Mucosa of rectum (tissue), 2 donors: ENCODE data around the gene PKNOX2.

Experiments used
- H3K27ac ChIP-seq, 2 donors: one replicate each; pipeline ENCODE4 v1.7.0; 2013; ENCODE audit warnings: inconsistent platforms in 2 of 2, low read depth in 2 of 2, low read length in 2 of 2
- H3K27me3 ChIP-seq, 2 donors: one replicate each; pipeline ENCODE4 v1.7.0; 2013; ENCODE audit warnings: low read length in 2 of 2; ENCODE audit not compliant: control insufficient read depth in 2 of 2, insufficient read depth in 2 of 2
- H3K36me3 ChIP-seq, 2 donors: one replicate each; pipeline ENCODE4 v1.7.0; 2013; ENCODE audit warnings: low read length in 2 of 2; ENCODE audit not compliant: control insufficient read depth in 2 of 2, insufficient read depth in 2 of 2
- H3K4me1 ChIP-seq, 2 donors: one replicate each; pipeline ENCODE4 v1.7.0; 2013; ENCODE audit warnings: low read length in 2 of 2, mild to moderate bottlenecking in 1 of 2; ENCODE audit not compliant: control insufficient read depth in 2 of 2, insufficient read depth in 2 of 2
- H3K4me3 ChIP-seq, 2 donors: one replicate each; pipeline ENCODE4 v1.7.0; 2013; ENCODE audit warnings: low read length in 2 of 2
- H3K9ac ChIP-seq, 2 donors: one replicate each; pipeline ENCODE4 v1.7.0; 2013; ENCODE audit warnings: low read length in 2 of 2, low read depth in 1 of 2, mild to moderate bottlenecking in 1 of 2
- H3K9me3 ChIP-seq, 2 donors: one replicate each; pipeline ENCODE4 v1.7.0; 2013; ENCODE audit warnings: low read length in 2 of 2; ENCODE audit not compliant: control insufficient read depth in 2 of 2
- donor health status: healthy.
- donor health status: Normal muscosa, but diverticular disease.

Gene PKNOX2

GRCh38 chr11:125394296-125394695 lies 229.7 kb downstream of the PKNOX2 start:
- peaks cover 0 to 4% of the 10 kb centered on the region in 2 donors for H3K27me3 ChIP-seq
- H3K4me1 ChIP-seq: no peaks in the 10 kb centered on the region
- H3K9ac ChIP-seq: no peak overlapping the region
- no peaks in the 10 kb centered on the region for H3K9me3 ChIP-seq
- H3K36me3 ChIP-seq: no peaks in the 10 kb centered on the region
- H3K4me3 ChIP-seq: no peak overlapping the region
- H3K27ac ChIP-seq: no peak overlapping the region

- Histone ChIP-seq H3K4me1 (no peaks in the 10 kb centered on the region), H3K4me3 (no peak overlapping the region), H3K27me3 (peaks cover 0 to 5% of the 10 kb centered on the region in 2 donors), H3K27ac (no peak overlapping the region), H3K9ac (no peak overlapping the region), H3K9me3 (no peaks in the 10 kb centered on the region), H3K36me3 (no peaks in the 10 kb centered on the region)
Measured at GRCh38 chr11:125397421-125397820, 232.9 kb downstream of the PKNOX2 start.

DNA sequence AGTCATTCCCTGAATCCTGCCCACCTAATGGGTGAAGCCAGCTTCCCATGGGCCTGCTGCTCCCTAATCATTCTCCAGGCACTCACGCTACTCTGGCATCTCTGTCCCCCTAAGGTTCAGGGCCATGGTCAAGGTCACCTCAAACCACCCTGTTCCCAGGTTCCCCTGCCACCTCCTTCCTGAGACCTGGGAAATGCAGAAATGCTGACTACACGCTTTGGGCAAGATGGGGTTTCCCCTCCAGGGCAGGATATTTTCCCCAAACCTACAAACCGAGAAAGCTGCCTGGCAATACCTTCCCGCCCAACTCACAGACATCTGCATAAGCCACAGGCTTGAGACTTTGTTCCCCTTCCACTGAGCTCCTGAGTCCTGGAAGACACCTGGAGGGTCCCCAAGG lies 233.9 kb downstream of the PKNOX2 start:
- Histone ChIP-seq H3K27ac (no peak overlapping the region), H3K27me3 (peaks cover 0 to 7% of the 10 kb centered on the region in 2 donors), H3K4me3 (no peak overlapping the region), H3K4me1 (no peaks in the 10 kb centered on the region), H3K36me3 (no peaks in the 10 kb centered on the region), H3K9me3 (no peaks in the 10 kb centered on the region), H3K9ac (no peak overlapping the region)

- no peak overlapping the region for H3K4me3 ChIP-seq
- peaks cover under 1 to 7% of the 10 kb centered on the region in 2 donors for H3K27me3 ChIP-seq
- H3K27ac ChIP-seq: no peak overlapping the region
- H3K36me3 ChIP-seq: no peaks in the 10 kb centered on the region
- no peaks in the 10 kb centered on the region for H3K9me3 ChIP-seq
- H3K4me1 ChIP-seq: no peaks in the 10 kb centered on the region
- no peak overlapping the region for H3K9ac ChIP-seq
Measured at GRCh38 chr11:125398994-125399640, 234.6 kb downstream of the PKNOX2 start.

GRCh38 chr11:125399945-125400344 lies 235.4 kb downstream of the PKNOX2 start:
- Histone ChIP-seq H3K4me3 (no peak overlapping the region), H3K9ac (no peak overlapping the region), H3K4me1 (peaks cover 0 to under 1% of the 10 kb centered on the region in 2 donors), H3K27ac (no peak overlapping the region), H3K36me3 (no peaks in the 10 kb centered on the region), H3K27me3 (peaks cover 4 to 7% of the 10 kb centered on the region in 2 donors), H3K9me3 (no peaks in the 10 kb centered on the region)

GRCh38 chr11:125401235-125401634 lies 236.7 kb downstream of the PKNOX2 start:
- H3K4me3 ChIP-seq: no peak overlapping the region
- no peaks in the 10 kb centered on the region for H3K36me3 ChIP-seq
- H3K27ac ChIP-seq: no peak overlapping the region
- H3K4me1 ChIP-seq: peaks cover 0 to 2% of the 10 kb centered on the region in 2 donors
- peaks cover 4 to 7% of the 10 kb centered on the region in 2 donors for H3K27me3 ChIP-seq
- no peak overlapping the region for H3K9ac ChIP-seq
- no peaks in the 10 kb centered on the region for H3K9me3 ChIP-seq

DNA sequence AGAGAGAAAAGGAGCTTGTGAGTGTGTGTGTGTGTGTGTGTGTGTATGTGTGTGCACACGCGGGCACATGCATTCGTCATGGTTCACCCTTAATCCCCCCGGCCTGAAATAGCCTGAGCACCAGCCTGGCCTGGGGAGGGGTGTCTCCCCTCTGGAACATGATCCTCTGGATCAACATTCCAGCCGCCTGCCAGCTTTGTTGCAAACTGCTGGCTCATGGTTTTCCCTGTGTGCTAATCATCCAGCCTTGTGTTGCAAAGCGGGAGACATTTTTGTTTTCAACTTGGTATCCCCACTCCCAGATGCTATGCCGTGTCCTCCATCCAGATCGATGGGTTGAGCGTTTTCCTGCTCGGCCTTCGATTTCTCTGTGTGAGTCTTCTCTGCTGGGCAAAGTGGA lies 237.2 kb downstream of the PKNOX2 start:
- H3K27ac ChIP-seq: no peak overlapping the region
- no peaks in the 10 kb centered on the region for H3K9me3 ChIP-seq
- peaks cover 0 to 2% of the 10 kb centered on the region in 2 donors for H3K4me1 ChIP-seq
- no peak overlapping the region for H3K9ac ChIP-seq
- H3K36me3 ChIP-seq: no peaks in the 10 kb centered on the region
- H3K27me3 ChIP-seq: peaks cover 4 to 7% of the 10 kb centered on the region in 2 donors
- H3K4me3 ChIP-seq: no peak overlapping the region

- H3K36me3 ChIP-seq: no peaks in the 10 kb centered on the region
- H3K4me3 ChIP-seq: no peak overlapping the region
- H3K9me3 ChIP-seq: no peaks in the 10 kb centered on the region
- H3K27ac ChIP-seq: no peak overlapping the region
- H3K27me3 ChIP-seq: peaks cover 4 to 7% of the 10 kb centered on the region in 2 donors
- H3K9ac ChIP-seq: no peak overlapping the region
- peaks cover 0 to 2% of the 10 kb centered on the region in 2 donors for H3K4me1 ChIP-seq
Measured at GRCh38 chr11:125402435-125402834, 237.9 kb downstream of the PKNOX2 start.

- no peak overlapping the region for H3K9ac ChIP-seq
- H3K4me1 ChIP-seq: peaks cover 0 to 2% of the 10 kb centered on the region in 2 donors
- no peak overlapping the region for H3K27ac ChIP-seq
- H3K27me3 ChIP-seq: peaks cover 4 to 10% of the 10 kb centered on the region in 2 donors
- no peaks in the 10 kb centered on the region for H3K36me3 ChIP-seq
- no peak overlapping the region for H3K4me3 ChIP-seq
- no peaks in the 10 kb centered on the region for H3K9me3 ChIP-seq
Measured at GRCh38 chr11:125404157-125404810, 239.7 kb downstream of the PKNOX2 start.

- no peak overlapping the region for H3K4me3 ChIP-seq
- H3K36me3 ChIP-seq: no peaks in the 10 kb centered on the region
- H3K9me3 ChIP-seq: no peaks in the 10 kb centered on the region
- H3K4me1 ChIP-seq: peaks cover 0 to 2% of the 10 kb centered on the region in 2 donors
- peaks cover 4 to 10% of the 10 kb centered on the region in 2 donors for H3K27me3 ChIP-seq
- no peak overlapping the region for H3K27ac ChIP-seq
- no peak overlapping the region for H3K9ac ChIP-seq
Measured at GRCh38 chr11:125404811-125405790, 240.6 kb downstream of the PKNOX2 start.
